SU-DHL-6 (cell line): ENCODE results near the gene NFYC.

ENCODE experiments used
- H2AFZ ChIP-seq: fragments of 200-600 bp; sonication (generic); 2 replicates; pipeline ENCODE4 v1.6.1; 2014; ENCODE audit warnings: low read depth, mild to moderate bottlenecking, moderate library complexity, mixed read lengths, antibody characterized with exemption, low read length; ENCODE audit not compliant: severe bottlenecking
- H3F3A ChIP-seq: fragments of 200-600 bp; shearing (Covaris generic); 2 replicates; pipeline ENCODE4 v1.6.0; 2016; ENCODE audit warnings: antibody characterized with exemption, mild to moderate bottlenecking; ENCODE audit not compliant: insufficient read depth
- H3K27ac ChIP-seq: fragments of 200-600 bp; sonication (generic); 2 replicates; pipeline ENCODE4 v1.5.1; 2016; ENCODE audit warnings: low read depth, mild to moderate bottlenecking, low read length, moderate library complexity, mixed read lengths
- H3K27me3 ChIP-seq: fragments of 200-600 bp; sonication (generic), shearing (Covaris generic); 2 replicates; pipeline ENCODE4 v1.6.0; 2014; ENCODE audit warnings: mild to moderate bottlenecking, low read length
- H3K36me3 ChIP-seq: fragments of 200-600 bp; sonication (generic); 2 replicates; pipeline ENCODE4 v1.6.1; 2014; ENCODE audit warnings: mild to moderate bottlenecking, low read length, mixed read lengths
- H3K4me2 ChIP-seq: fragments of 300-600, 200-600 bp; shearing (Covaris generic), sonication (generic); 2 replicates; pipeline ENCODE4 v1.6.0; 2014; ENCODE audit warnings: low read length, low read depth, mild to moderate bottlenecking; ENCODE audit not compliant: poor library complexity, severe bottlenecking
- H3K4me3 ChIP-seq: fragments of 200-600 bp; sonication (generic); 2 replicates; pipeline ENCODE4 v1.5.1; 2014; ENCODE audit warnings: antibody characterized with exemption, low read length, mild to moderate bottlenecking, mixed read lengths; ENCODE audit not compliant: insufficient read depth, poor library complexity, severe bottlenecking
- H3K79me2 ChIP-seq: fragments of 200-600 bp; sonication (generic); 2 replicates; pipeline ENCODE4 v1.6.1; 2014; ENCODE audit warnings: mild to moderate bottlenecking, low read length, moderate library complexity; ENCODE audit not compliant: insufficient read depth
- H3K9ac ChIP-seq: fragments of 200-600 bp; sonication (generic); 2 replicates; pipeline ENCODE4 v1.7.0; 2014; ENCODE audit warnings: mild to moderate bottlenecking, low read length
- H3K9me2 ChIP-seq: fragments of 200-600 bp; sonication (generic); replicated peaks from 2 replicates; pipeline ENCODE4 v1.6.1; 2014; ENCODE audit warnings: low read length; ENCODE audit not compliant: insufficient read depth
- H3K9me3 ChIP-seq: fragments of 200-600 bp; sonication (generic); 2 replicates; pipeline ENCODE4 v1.6.1; 2014; ENCODE audit warnings: low read length, mixed read lengths; ENCODE audit not compliant: insufficient read depth
- H4K20me1 ChIP-seq: fragments of 200-600 bp; sonication (generic); 2 replicates; pipeline ENCODE4 v1.6.1; 2014; ENCODE audit warnings: low read depth, mild to moderate bottlenecking, antibody characterized with exemption, low read length, moderate library complexity, mixed read lengths
- CTCF ChIP-seq: fragments of 200-600 bp; sonication (generic); IDR thresholded peaks from one replicate; pipeline ENCODE4 v1.5.1; 2017; ENCODE audit warnings: antibody characterized with exemption, mild to moderate bottlenecking, low read length, moderate library complexity; ENCODE audit not compliant: insufficient read depth, poor library complexity, severe bottlenecking
- EZH2phosphoT487 ChIP-seq: fragments of 200-600 bp; sonication (generic), shearing (Covaris generic); conservative IDR thresholded peaks from 2 replicates; pipeline ENCODE4 v1.6.1; 2018; ENCODE audit warnings: mild to moderate bottlenecking, antibody characterized with exemption, low read length, moderate library complexity, mixed read lengths

Gene NFYC

GRCh38 chr1:40717955-40718354, 26.5 kb downstream of the NFYC start:
- Histone ChIP-seq H4K20me1 (no peaks in the 10 kb centered on the region), H3K4me3 (no peak overlapping the region), H3K9ac (no peak overlapping the region), H3K27ac (no peak overlapping the region), H2AFZ (no peak overlapping the region), H3K36me3 (no peaks in the 10 kb centered on the region), H3F3A (0 out of 2 replicates have a peak, but pooled peaks cover 15% of the 10 kb centered on the region), H3K9me3 (no peaks in the 10 kb centered on the region), H3K79me2 (peaks cover 92% of the 10 kb centered on the region), H3K27me3 (no peaks in the 10 kb centered on the region), H3K4me2 (no peak overlapping the region), H3K9me2 (no peaks in the 10 kb centered on the region)
- no peak for TF ChIP-seq EZH2phosphoT487
- TF ChIP-seq CTCF = no peak

GRCh38 chr1:40720493-40720892, 29.0 kb downstream of the NFYC start:
- H3K9ac ChIP-seq = no peak overlapping the region
- no peak overlapping the region for H3K4me3 ChIP-seq
- no peaks in the 10 kb centered on the region for H3K9me3 ChIP-seq
- H3K9me2 ChIP-seq = no peaks in the 10 kb centered on the region
- TF ChIP-seq CTCF (no peak), EZH2phosphoT487 (no peak)
- no peak overlapping the region for H3K4me2 ChIP-seq
- no peaks in the 10 kb centered on the region for H4K20me1 ChIP-seq
- no peak overlapping the region for H3K27ac ChIP-seq
- no peaks in the 10 kb centered on the region for H3K36me3 ChIP-seq
- H3F3A ChIP-seq = 0 out of 2 replicates have a peak, but pooled peaks cover 6% of the 10 kb centered on the region
- no peaks in the 10 kb centered on the region for H3K27me3 ChIP-seq
- no peak overlapping the region for H2AFZ ChIP-seq
- peaks cover 93% of the 10 kb centered on the region for H3K79me2 ChIP-seq

- H3F3A ChIP-seq = 0 out of 2 replicates have a peak, but pooled peaks cover 6% of the 10 kb centered on the region
- peaks cover 91% of the 10 kb centered on the region for H3K79me2 ChIP-seq
- H3K4me2 ChIP-seq = no peak overlapping the region
These were observed 31.1 kb downstream of the NFYC start for GRCh38 chr1:40722622-40723021.

More at GRCh38 chr1:40722622-40723021, 31.1 kb downstream of the NFYC start:
- Histone ChIP-seq H3K9me2 (no peaks in the 10 kb centered on the region), H3K27me3 (no peaks in the 10 kb centered on the region), H2AFZ (no peak overlapping the region), H3K9me3 (no peaks in the 10 kb centered on the region), H3K27ac (no peak overlapping the region), H3K36me3 (no peaks in the 10 kb centered on the region), H4K20me1 (no peaks in the 10 kb centered on the region), H3K4me3 (no peak overlapping the region), H3K9ac (no peak overlapping the region)
- TF ChIP-seq EZH2phosphoT487 = no peak
- TF ChIP-seq CTCF = no peak
